Right lobe of liver (tissue), 6 donors: ENCODE measurements around the gene NPAS1. TPM values are rescaled to one million over a fixed set of nuclear protein-coding genes. Genes with fewer than 3 reads are reported as not detected.

Experiments used
- ATAC-seq, 4 donors: fragments of 200-7000 bp; cut with Tn5 transposase; one replicate each; pipeline ENCODE4 v1.9.1; 2020; ENCODE audit warnings: mild to moderate bottlenecking in 4 of 4, moderate library complexity in 4 of 4
- DNase-seq, 3 donors: peaks; one replicate each; pipeline ENCODE4 v3.0.0-alpha.2; 2020
- H3K27ac ChIP-seq, 3 donors: fragments of 200-600 bp; one replicate each; pipeline ENCODE4 v1.8.0; 2022
- H3K27me3 ChIP-seq, 2 donors: fragments of 200-600 bp; one replicate each; pipeline ENCODE4 v1.8.0; 2022
- H3K36me3 ChIP-seq, 4 donors: fragments of 200-600 bp; sonication (generic) in 1 of 4; one replicate each; pipeline versions ENCODE4 v1.5.1 to v1.8.0; 2017 to 2022; ENCODE audit warnings: control low read depth in 1 of 4
- H3K4me1 ChIP-seq, 4 donors: fragments of 200-600 bp; sonication (generic) in 1 of 4; one replicate each; pipeline versions ENCODE4 v1.5.1 to v1.8.0; 2017 to 2022; ENCODE audit warnings: control low read depth in 1 of 4
- H3K4me3 ChIP-seq, 3 donors: fragments of 200-600 bp; one replicate each; pipeline ENCODE4 v1.8.0; 2022
- H3K9me3 ChIP-seq, 4 donors: fragments of 200-600 bp; sonication (generic) in 1 of 4; one replicate each; pipeline versions ENCODE4 v1.5.1 to v1.8.0; 2017 to 2022; ENCODE audit warnings: control low read depth in 1 of 4
- CTCF ChIP-seq, 4 donors: fragments of 200-600 bp in 3 of 4; fragments of 450-650 bp in 1 of 4; IDR thresholded peaks; one replicate each; pipeline versions ENCODE4 v1.5.1 to v1.8.0; 2016 to 2022; ENCODE audit warnings: antibody characterized with exemption in 4 of 4, mild to moderate bottlenecking in 2 of 4
- POLR2A ChIP-seq: fragments of 450-650 bp; IDR thresholded peaks from one replicate; pipeline ENCODE4 v1.6.1; 2017; ENCODE audit warnings: antibody characterized with exemption, mild to moderate bottlenecking
- WGBS: methylation state at CpG from one replicate; pipeline ENCODE4 v1.1.6; 2018; ENCODE audit warnings: low coverage, low lambda C conversion rate; ENCODE audit not compliant: insufficient coverage; ENCODE audit errors: missing lambda C conversion rate; 5-methylcytosine and 5-hydroxymethylcytosine counted together
- intact Hi-C, 2 donors: fragments of 100-400 bp; cut with DNase I; formaldehyde crosslinking; loops; one replicate each; pipeline versions ENCODE4 v1.11.2 to v1.14.1; 2022
- total RNA-seq, 6 experiments: library from RNA; depleted of rRNA in 2 of 6; stranded (reverse); fragments of >200 nt in 2 of 6; fragmentation: NEBNext Ultra II Directional in 3 of 6; extraction: Animal tissue kit (Norgen Biotek cat#: 25700) in 3 of 6; gene quantifications; one replicate each; pipeline versions ENCODE4 v1.1.0 to v1.2.4, GENCODE V29; 2016 to 2023
- donor health status: DM: no; HTN: yes; CAD: no.
- donor health status: DM: no; HTN: no; CAD: no.
- donor health status: DM: no; HTN: no; CAD: no.
- donor health status: DM: no; HTN: yes; CAD: no.
- donor health status: DM: no; HTN: yes; CAD: no.

NPAS1 gene
- total RNA-seq, 6 experiments from 2014 or later, result 1.3 to 1.7 TPM; not detected in 4

GRCh38 chr19:46995492-46995891 is 24.1 kb upstream of the NPAS1 start:
- WGBS, result 93% methylated on average over 2 of the region's 7 CpGs
- intact Hi-C loops, result loop anchor here (10.0 kb wide), 1 partner anchor 241 kb away; no protein-coding TSS in a partner anchor
- no peaks in the 10 kb centered on the region for H3K27me3 ChIP-seq
- DNase-seq (no peak), ATAC-seq (no peak)
- peaks cover 0 to 24% (median 9%) of the 10 kb centered on the region in 4 donors for H3K4me1 ChIP-seq
- TF ChIP-seq CTCF (IDR thresholded peaks at IDR 0.05), result no peak
- TF ChIP-seq POLR2A, result no peak
- H3K4me3 ChIP-seq, result no peak overlapping the region
- H3K36me3 ChIP-seq, result peaks cover 0 to 37% (median 17%) of the 10 kb centered on the region in 4 donors
- H3K9me3 ChIP-seq, result no peaks in the 10 kb centered on the region
- H3K27ac ChIP-seq, result no peak overlapping the region

GRCh38 chr19:46998445-46999125 is 21.1 kb upstream of the NPAS1 start:
- Histone ChIP-seq H3K36me3 (peaks cover 0 to 42% (median 21%) of the 10 kb centered on the region in 4 donors), H3K4me3 (no peak overlapping the region), H3K9me3 (no peaks in the 10 kb centered on the region), H3K27me3 (no peaks in the 10 kb centered on the region), H3K4me1 (peaks cover 0 to 2% (median 0%) of the 10 kb centered on the region in 4 donors), H3K27ac (no peak overlapping the region)
- ATAC-seq, result no peak
- no peak for TF ChIP-seq CTCF (IDR thresholded peaks at IDR 0.05)
- no peak for TF ChIP-seq POLR2A
- intact Hi-C loops, result loop anchor here (10.0 kb wide), 1 partner anchor 244 kb away; no protein-coding TSS in a partner anchor
- DNase-seq, result no peak
- 91% methylated on average over 8 of the region's 22 CpGs for WGBS

GRCh38 chr19:46999377-46999776 is 20.3 kb upstream of the NPAS1 start:
- 80% methylated on average over 1 of the region's 7 CpGs for WGBS
- TF ChIP-seq POLR2A, result no peak
- TF ChIP-seq CTCF (IDR thresholded peaks at IDR 0.05), result no peak
- no peak overlapping the region for H3K4me3 ChIP-seq
- no peaks in the 10 kb centered on the region for H3K9me3 ChIP-seq
- no peaks in the 10 kb centered on the region for H3K27me3 ChIP-seq
- H3K36me3 ChIP-seq, result peaks cover 0 to 39% (median 18%) of the 10 kb centered on the region in 4 donors
- H3K4me1 ChIP-seq, result peaks cover 0 to 9% (median 4%) of the 10 kb centered on the region in 4 donors
- ATAC-seq (no peak), DNase-seq (no peak)
- no peak overlapping the region for H3K27ac ChIP-seq
- intact Hi-C loops, result loop anchor here (10.0 kb wide), 1 partner anchor 245 kb away; no protein-coding TSS in a partner anchor

- no peak for TF ChIP-seq CTCF (IDR thresholded peaks at IDR 0.05)
- no peak for TF ChIP-seq POLR2A
- peaks cover 0 to 39% (median 18%) of the 10 kb centered on the region in 4 donors for H3K36me3 ChIP-seq
Observed at GRCh38 chr19:46999878-47000277, 19.8 kb upstream of the NPAS1 start.

More at GRCh38 chr19:46999878-47000277, 19.8 kb upstream of the NPAS1 start:
- Histone ChIP-seq H3K27me3 (no peaks in the 10 kb centered on the region), H3K4me3 (no peak overlapping the region), H3K4me1 (peaks cover 0 to 9% (median 4%) of the 10 kb centered on the region in 4 donors), H3K9me3 (no peaks in the 10 kb centered on the region), H3K27ac (no peak overlapping the region)
- intact Hi-C loops, result loop anchor here (10.0 kb wide), 1 partner anchor 245 kb away; no protein-coding TSS in a partner anchor
- no peak for ATAC-seq
- no peak for DNase-seq
- 100% methylated on average over 1 of the region's 14 CpGs for WGBS
